ENCODE measurements around the gene LRP1B. TPM values are rescaled to one million over a fixed set of nuclear protein-coding genes. Genes with fewer than 3 reads are reported as not detected.

The LRP1B gene
- polyA plus RNA-seq, 1 donor from 2014 or later = 12.7 TPM

GRCh38 chr2:141844231-141844630 is 286.6 kb downstream of the LRP1B start:
- Histone ChIP-seq H3K79me2 (replicated peaks; ENCODE audit: insufficient read depth, low read length) (no peaks in the 10 kb centered on the region), H3K9me3 (ENCODE audit: low read length) (no peaks in the 10 kb centered on the region), H3K9me2 (ENCODE audit: insufficient read depth, low read length) (no peaks in the 10 kb centered on the region), H3K27me3 (ENCODE audit: insufficient read depth, low read depth, low read length) (no peaks in the 10 kb centered on the region), H2AFZ (ENCODE audit: low read depth, low read length) (no peak overlapping the region), H3K4me3 (ENCODE audit: low read length) (no peak overlapping the region), H3K36me3 (ENCODE audit: insufficient read depth, low read length) (no peaks in the 10 kb centered on the region), H3K27ac (ENCODE audit: low read length) (no peak overlapping the region), H3K9ac (ENCODE audit: low read length) (no peak overlapping the region), H3F3A (ENCODE audit: insufficient read depth, low read length, poor library complexity, severe bottlenecking) (no peaks in the 10 kb centered on the region), H4K20me1 (ENCODE audit: insufficient read depth) (no peaks in the 10 kb centered on the region), H3K4me2 (ENCODE audit: low read length) (no peak overlapping the region)
- no peak for TF ChIP-seq CTCF (IDR thresholded peaks at IDR 0.05; ENCODE audit: poor library complexity, severe bottlenecking)
- TF ChIP-seq MXI1 (conservative IDR thresholded peaks at IDR 0.05; ENCODE audit: poor library complexity, severe bottlenecking) = no peak
- no peak for TF ChIP-seq TAF1 (IDR thresholded peaks at IDR 0.05; ENCODE audit: low read depth)
- TF ChIP-seq REST (IDR thresholded peaks at IDR 0.05; ENCODE audit: borderline replicate concordance) = no peak
- no peak for TF ChIP-seq SMC3 (conservative IDR thresholded peaks at IDR 0.05; ENCODE audit: poor library complexity)
- no peak for TF ChIP-seq EZH2 (IDR thresholded peaks at IDR 0.05; ENCODE audit: borderline replicate concordance, insufficient read depth, low read length, poor library complexity, severe bottlenecking)
- no peak for TF ChIP-seq EP300 (conservative IDR thresholded peaks at IDR 0.05; ENCODE audit: poor library complexity, severe bottlenecking)
- no peak for TF ChIP-seq POLR2AphosphoS5 (IDR thresholded peaks at IDR 0.05)
- no peak for TF ChIP-seq RAD21 (conservative IDR thresholded peaks at IDR 0.05)

- H3F3A ChIP-seq (ENCODE audit: insufficient read depth, low read length, poor library complexity, severe bottlenecking) = no peaks in the 10 kb centered on the region
Measured at GRCh38 chr2:141835103-141835502, 295.7 kb downstream of the LRP1B start.

GRCh38 chr2:141828761-141829160 is 302.1 kb downstream of the LRP1B start:
- H2AFZ ChIP-seq (ENCODE audit: low read depth, low read length) = no peak overlapping the region
- H3K4me2 ChIP-seq (ENCODE audit: low read length) = no peak overlapping the region
- no peaks in the 10 kb centered on the region for H3K27me3 ChIP-seq (ENCODE audit: insufficient read depth, low read depth, low read length)
- H3F3A ChIP-seq (ENCODE audit: insufficient read depth, low read length, poor library complexity, severe bottlenecking) = no peaks in the 10 kb centered on the region
- H4K20me1 ChIP-seq (ENCODE audit: insufficient read depth) = no peaks in the 10 kb centered on the region
- no peak overlapping the region for H3K4me3 ChIP-seq (ENCODE audit: low read length)
- no peaks in the 10 kb centered on the region for H3K9me3 ChIP-seq (ENCODE audit: low read length)
- H3K9ac ChIP-seq (ENCODE audit: low read length) = no peak overlapping the region
- TF ChIP-seq SMC3 (conservative IDR thresholded peaks at IDR 0.05; ENCODE audit: poor library complexity) (no peak), POLR2AphosphoS5 (IDR thresholded peaks at IDR 0.05) (no peak)
- H3K9me2 ChIP-seq (ENCODE audit: insufficient read depth, low read length) = no peaks in the 10 kb centered on the region
- no peaks in the 10 kb centered on the region for H3K36me3 ChIP-seq (ENCODE audit: insufficient read depth, low read length)
- H3K27ac ChIP-seq (ENCODE audit: low read length) = no peak overlapping the region
- no peaks in the 10 kb centered on the region for H3K79me2 ChIP-seq (replicated peaks; ENCODE audit: insufficient read depth, low read length)

More at GRCh38 chr2:141835103-141835502, 295.7 kb downstream of the LRP1B start:
- Histone ChIP-seq H3K4me3 (ENCODE audit: low read length) (no peak overlapping the region), H3K4me2 (ENCODE audit: low read length) (no peak overlapping the region), H3K36me3 (ENCODE audit: insufficient read depth, low read length) (no peaks in the 10 kb centered on the region), H3K27me3 (ENCODE audit: insufficient read depth, low read depth, low read length) (no peaks in the 10 kb centered on the region), H3K9ac (ENCODE audit: low read length) (no peak overlapping the region), H3K9me2 (ENCODE audit: insufficient read depth, low read length) (no peaks in the 10 kb centered on the region), H3K79me2 (replicated peaks; ENCODE audit: insufficient read depth, low read length) (no peaks in the 10 kb centered on the region), H3K9me3 (ENCODE audit: low read length) (no peaks in the 10 kb centered on the region), H2AFZ (ENCODE audit: low read depth, low read length) (no peak overlapping the region), H4K20me1 (ENCODE audit: insufficient read depth) (no peaks in the 10 kb centered on the region), H3K27ac (ENCODE audit: low read length) (no peak overlapping the region)
- TF ChIP-seq EZH2 (IDR thresholded peaks at IDR 0.05; ENCODE audit: borderline replicate concordance, insufficient read depth, low read length, poor library complexity, severe bottlenecking) = no peak

Data from neural cell (in vitro differentiated cells).